ENCODE results near the gene REXO4. TPM values are rescaled to one million over a fixed set of nuclear protein-coding genes. Genes with fewer than 3 reads are reported as not detected.
A peak's percentile ranks its signal among the peaks of the same experiment; 100 is the strongest.

REXO4 gene
- total RNA-seq, 4 donors from 2014 or later: 17.9 to 27.0 (median 22.7) TPM

- peak within 1 kb of the TSS; percentile 71 to 90 (median 86) for H3K4me3 ChIP-seq
- peak within 1 kb of the TSS in 3 of 4 donors; percentile 66 to 85 (median 78) for H3K27ac ChIP-seq
- DNase-seq (ENCODE audit: low spot score in 2 of 2): peak; percentile 75 to 78
- WGBS, 2 donors: 0 to 1% methylated on average over 37 to 49 of the region's 78 CpGs
- H3K27me3 ChIP-seq: no peaks in the 10 kb centered on the region
- TF ChIP-seq EP300 (IDR thresholded peaks at IDR 0.05) (peak in 1 of 2 donors; percentile 79), POLR2A (IDR thresholded peaks at IDR 0.05) (peak in 1 of 2 donors; percentile 42), CTCF (IDR thresholded peaks at IDR 0.05) (no peak)
- peaks cover 0 to 64% (median 8%) of the 10 kb centered on the region in 3 donors for H3K36me3 ChIP-seq
- no peaks in the 10 kb centered on the region for H3K9me3 ChIP-seq
- peaks cover 0 to 58% (median 22%) of the 10 kb centered on the region in 4 donors for H3K4me1 ChIP-seq
Measured at GRCh38 chr9:133356391-133357091, 61.3 kb downstream of the REXO4 start, which contains the start of the genes SURF1 and SURF2. TSS of gene SURF1 (minus strand) at chr9:133356487. CDS start at chr9:133356453, 34 bp downstream. TSS of gene SURF2 (plus strand) at chr9:133356550. CDS start at chr9:133356593, 43 bp downstream.

Other genes with a start within 250 kb of the REXO4 start
- gene OBP2B, start 208.8 kb downstream of the REXO4 start, total RNA-seq: not detected
- 10 to 100 TPM in 2 of 4 donors, 1 to 10 TPM in 2; 4.8 to 25.5 (median 8.9) TPM for gene ABO, start 142.8 kb downstream of the REXO4 start, total RNA-seq
- 10 to 100 TPM; 21.6 to 36.3 (median 31.5) TPM for gene SURF6, start 81.8 kb downstream of the REXO4 start, total RNA-seq
- 10 to 100 TPM; 29.3 to 63.6 (median 39.2) TPM for gene MED22, start 69.9 kb downstream of the REXO4 start, total RNA-seq
- gene RPL7A, start 69.8 kb downstream of the REXO4 start, total RNA-seq: 1,000 to 10,000 TPM; 1,757 to 2,575 (median 2,004) TPM
- gene SURF1, start 61.5 kb downstream of the REXO4 start, total RNA-seq: 10 to 100 TPM; 35.0 to 59.4 (median 41.6) TPM
- 10 to 100 TPM; 12.2 to 24.3 (median 23.0) TPM for gene SURF2, start 61.5 kb downstream of the REXO4 start, total RNA-seq
- 100 to 1,000 TPM; 102 to 213 (median 123) TPM for gene SURF4, start 42.0 kb downstream of the REXO4 start, total RNA-seq
- 1 to 10 TPM in 1 of 4 donors, under 1 TPM in 3; 0.22 to 1.0 (median 0.69) TPM for gene STKLD1, start 41.6 kb downstream of the REXO4 start, total RNA-seq
- gene ADAMTS13, start 4.4 kb upstream of the REXO4 start, total RNA-seq: 1 to 10 TPM; 1.7 to 4.3 (median 3.2) TPM
- gene CACFD1, start 42.0 kb upstream of the REXO4 start, total RNA-seq: 10 to 100 TPM in 2 of 4 donors, 1 to 10 TPM in 2; 8.6 to 16.3 (median 10.3) TPM
- gene SLC2A6, start 61.1 kb upstream of the REXO4 start, total RNA-seq: 1 to 10 TPM; 2.1 to 6.3 (median 3.0) TPM
- 1 to 10 TPM in 2 of 4 donors, not detected in 2; 1.4 to 8.3 TPM for gene MYMK, start 106.9 kb upstream of the REXO4 start, total RNA-seq
- 10 to 100 TPM; 11.1 to 38.9 (median 26.9) TPM for gene ADAMTSL2, start 116.7 kb upstream of the REXO4 start, total RNA-seq
- gene FAM163B, start 191.4 kb upstream of the REXO4 start, total RNA-seq: 1 to 10 TPM in 2 of 4 donors, under 1 TPM in 1, not detected in 1; 0.90 to 2.2 (median 1.0) TPM
- 1 to 10 TPM in 1 of 4 donors, under 1 TPM in 2, not detected in 1; under 0.01 to 1.2 (median 0.22) TPM for gene DBH, start 218.4 kb upstream of the REXO4 start, total RNA-seq

All from tibial nerve (tissue), 4 donors.